HG03439 (cell line): ENCODE measurements around the gene FAM50B.

Experiments used
- ATAC-seq: cut with Tn5 transposase; IDR thresholded peaks from one replicate; pipeline ENCODE4 v1.9.1; 2021; ENCODE audit warnings: mild to moderate bottlenecking, moderate library complexity; ENCODE audit not compliant: unreplicated experiment

The FAM50B gene

GRCh38 chr6:3819161-3820110 is 29.7 kb upstream of the FAM50B start:
- no peak for ATAC-seq

DNA sequence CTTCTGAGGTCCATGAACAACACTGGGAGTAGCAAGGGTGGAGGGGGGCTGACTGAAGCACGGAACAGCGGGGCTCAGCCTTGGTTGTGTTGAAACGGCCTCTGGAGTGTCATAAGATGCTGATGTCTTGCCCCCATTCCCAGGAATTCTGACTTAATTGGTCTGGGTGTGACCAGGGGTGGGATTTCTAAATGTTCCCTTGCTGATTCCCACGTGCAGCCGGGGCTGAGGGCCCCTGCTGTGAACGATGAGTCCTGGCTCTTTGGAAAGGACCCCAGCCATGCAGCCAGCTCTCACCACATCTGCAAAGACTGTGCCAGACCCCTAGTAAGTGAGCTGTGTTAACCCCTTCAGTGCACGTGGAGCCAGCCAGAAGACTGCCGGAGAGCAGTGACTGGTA is 28.6 kb upstream of the FAM50B start:
- no peak for ATAC-seq

DNA sequence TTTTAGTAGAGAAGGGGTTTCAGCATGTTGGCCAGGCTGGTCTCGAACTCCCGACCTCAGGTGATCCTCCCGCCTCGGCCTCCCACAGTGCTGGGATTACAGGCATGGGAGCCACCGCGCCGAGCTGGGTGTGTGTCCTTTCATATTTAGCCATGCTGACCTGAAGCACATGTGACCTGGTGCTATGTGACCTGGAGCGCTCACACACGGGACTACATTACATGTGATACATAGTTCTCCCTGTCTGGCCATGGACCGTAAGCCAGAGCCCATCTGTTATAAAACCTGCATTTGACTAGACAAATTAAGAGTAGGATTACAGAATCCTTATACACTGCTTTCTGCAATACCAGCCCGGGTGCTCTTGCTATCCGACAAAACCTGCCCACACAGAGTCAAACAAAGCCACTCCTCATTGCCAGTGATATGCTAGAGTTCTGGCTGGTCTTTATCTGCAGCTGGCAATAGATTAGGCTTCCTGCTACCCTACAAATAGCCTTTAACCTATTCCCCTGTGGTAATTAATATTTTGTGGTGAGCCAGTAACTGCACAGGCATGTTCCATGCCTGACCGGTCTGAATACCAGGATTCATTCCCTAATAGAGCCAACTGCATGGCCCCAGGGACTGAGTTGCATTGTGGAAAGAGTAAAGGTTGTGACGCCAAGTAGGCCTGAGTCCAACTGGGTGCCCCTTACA is 26.3 kb upstream of the FAM50B start:
- ATAC-seq = no peak

DNA sequence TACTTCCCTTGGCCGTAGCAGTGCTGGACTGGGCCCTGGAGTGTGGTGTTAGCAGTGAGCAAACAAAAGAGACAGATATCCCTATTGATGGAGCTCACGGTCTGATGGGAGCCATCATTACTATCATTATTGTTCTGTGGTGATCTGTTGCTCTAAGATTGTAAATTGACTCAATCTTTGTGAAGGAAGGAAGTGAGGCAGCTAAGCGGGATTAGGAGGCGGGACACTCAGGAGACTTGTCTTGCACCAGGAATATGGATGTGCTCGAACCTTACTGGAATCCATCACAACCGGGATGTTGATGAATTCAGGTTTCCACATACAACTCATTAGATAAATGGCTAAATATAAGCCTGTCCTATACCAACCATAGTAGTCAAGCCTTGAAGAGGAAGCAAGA is 25.5 kb upstream of the FAM50B start:
- no peak for ATAC-seq

- ATAC-seq = no peak
Observed at GRCh38 chr6:3825331-3825831, 23.8 kb upstream of the FAM50B start.

DNA sequence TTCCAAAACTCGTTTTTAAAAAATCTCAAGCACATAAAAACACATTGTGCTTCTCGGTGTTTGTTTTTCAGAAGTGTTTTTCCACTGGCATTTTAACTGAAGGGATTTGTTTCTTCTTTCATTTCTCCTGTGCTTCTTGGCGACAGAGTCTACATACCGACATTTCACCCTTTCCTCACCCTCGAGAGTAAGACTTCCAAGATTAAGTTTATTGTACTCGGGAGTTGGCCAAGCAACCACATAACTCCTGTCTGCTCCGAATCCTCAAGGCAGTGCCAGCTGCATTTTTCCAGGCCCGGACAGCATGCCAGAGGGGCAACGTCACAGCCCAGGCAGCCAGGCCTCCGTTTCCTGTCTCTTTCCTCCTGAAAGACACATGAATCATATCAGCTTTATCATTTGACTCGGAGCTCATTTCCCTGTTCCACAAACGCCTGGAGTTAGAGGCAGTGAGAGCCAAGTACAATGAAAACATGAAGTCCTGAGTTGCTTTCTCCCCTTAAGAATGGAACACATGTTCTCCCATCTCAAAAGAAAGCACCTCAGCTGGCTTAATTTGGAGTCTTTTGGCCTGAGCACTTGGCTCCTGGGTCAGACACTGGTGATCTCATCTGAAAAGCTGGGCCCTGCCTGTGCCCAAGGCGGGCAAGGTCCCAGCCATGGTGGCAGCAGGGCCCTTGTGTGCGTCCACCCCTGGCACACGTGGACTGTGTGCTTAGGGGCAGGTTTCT is 23.2 kb upstream of the FAM50B start:
- ATAC-seq = no peak

DNA sequence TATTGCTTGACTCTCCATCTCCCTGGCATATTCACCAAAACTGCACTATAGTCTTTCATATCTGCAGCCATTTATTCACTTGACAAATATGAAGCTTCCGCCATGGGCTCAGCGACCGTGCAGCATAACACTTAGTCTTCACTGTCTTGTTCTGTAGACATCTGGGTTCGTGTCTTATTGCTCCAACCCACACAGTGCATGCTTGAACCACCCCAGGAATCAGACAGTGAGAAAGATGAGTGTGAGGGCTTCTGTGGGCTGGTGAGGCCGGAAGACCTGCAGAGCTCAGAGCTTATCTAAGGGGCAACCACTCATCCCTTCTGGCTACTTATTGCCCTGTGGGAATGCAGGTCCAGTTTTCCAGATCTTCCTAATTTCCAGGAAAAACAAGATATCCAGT is 19.9 kb upstream of the FAM50B start:
- ATAC-seq = no peak

- ATAC-seq = no peak
Observed at GRCh38 chr6:3830806-3831205, 18.4 kb upstream of the FAM50B start.

GRCh38 chr6:3831761-3832530 is 17.2 kb upstream of the FAM50B start:
- ATAC-seq = no peak

- ATAC-seq = no peak
Observed at GRCh38 chr6:3835055-3835731, 14.0 kb upstream of the FAM50B start.

- no peak for ATAC-seq
Observed at GRCh38 chr6:3835785-3836184, 13.4 kb upstream of the FAM50B start.

- no peak for ATAC-seq
Observed at GRCh38 chr6:3836566-3836965, 12.6 kb upstream of the FAM50B start.

DNA sequence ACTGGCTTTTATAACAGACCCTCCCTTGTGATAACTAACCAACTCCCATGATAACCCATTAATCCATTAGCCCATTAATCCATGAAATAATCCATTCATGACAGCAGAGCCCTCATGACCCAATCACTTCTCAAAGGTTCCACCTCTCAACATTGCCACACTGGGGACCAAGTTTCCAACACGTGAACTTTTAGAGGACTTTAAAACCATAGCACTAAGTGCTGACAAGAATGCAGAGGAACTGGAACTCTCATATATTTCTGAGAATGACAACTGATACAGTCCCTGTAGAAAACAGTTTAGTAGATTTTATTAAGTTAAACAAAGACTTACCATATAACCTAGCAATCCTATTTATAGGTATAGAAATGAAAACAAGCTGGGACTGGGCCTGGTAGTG is 11.4 kb upstream of the FAM50B start:
- no peak for ATAC-seq

GRCh38 chr6:3838992-3839867 is 9.9 kb upstream of the FAM50B start:
- ATAC-seq = no peak

- ATAC-seq = no peak
Observed at GRCh38 chr6:3841066-3841454, 8.1 kb upstream of the FAM50B start.

DNA sequence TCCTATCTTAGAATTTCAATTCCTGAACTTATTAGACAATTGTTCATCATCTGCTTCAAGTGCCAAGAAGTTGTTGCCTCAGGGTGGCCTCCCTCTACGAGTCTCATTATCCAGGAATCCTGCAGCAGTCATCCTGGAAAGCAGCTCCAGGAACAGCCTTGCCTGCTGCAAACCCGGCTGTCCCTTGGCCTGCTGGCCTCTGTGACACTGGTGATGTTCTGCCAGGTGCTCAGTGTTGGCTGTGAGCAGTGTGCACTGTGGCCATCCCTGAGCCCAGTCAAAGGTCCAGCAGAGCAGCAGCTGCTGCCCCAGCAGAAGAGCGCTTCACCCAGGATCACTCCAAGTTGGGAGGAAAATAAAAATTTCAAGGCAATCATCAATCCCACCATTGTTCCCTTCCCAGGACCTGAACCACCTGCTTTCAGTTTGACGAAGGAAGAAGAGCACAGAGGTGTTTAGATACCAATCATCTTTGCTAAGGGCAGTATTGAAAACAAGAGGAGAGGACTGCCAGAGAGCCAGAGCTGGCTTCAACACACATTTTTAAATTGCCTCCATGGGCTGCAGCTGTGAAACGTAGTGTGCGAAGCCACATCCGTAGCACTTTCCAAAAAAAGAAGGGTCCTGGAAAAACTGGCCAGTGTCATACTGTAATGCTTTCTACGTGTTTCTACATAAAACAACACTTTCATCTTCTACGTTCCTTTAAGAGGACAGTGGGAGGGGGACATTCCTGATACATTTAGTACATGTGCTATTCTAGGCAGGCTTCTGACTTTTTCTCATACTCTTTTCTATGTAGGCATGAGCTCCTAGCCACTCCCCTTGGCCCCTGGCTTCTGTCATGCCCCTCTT is 7.2 kb upstream of the FAM50B start:
- ATAC-seq = no peak

DNA sequence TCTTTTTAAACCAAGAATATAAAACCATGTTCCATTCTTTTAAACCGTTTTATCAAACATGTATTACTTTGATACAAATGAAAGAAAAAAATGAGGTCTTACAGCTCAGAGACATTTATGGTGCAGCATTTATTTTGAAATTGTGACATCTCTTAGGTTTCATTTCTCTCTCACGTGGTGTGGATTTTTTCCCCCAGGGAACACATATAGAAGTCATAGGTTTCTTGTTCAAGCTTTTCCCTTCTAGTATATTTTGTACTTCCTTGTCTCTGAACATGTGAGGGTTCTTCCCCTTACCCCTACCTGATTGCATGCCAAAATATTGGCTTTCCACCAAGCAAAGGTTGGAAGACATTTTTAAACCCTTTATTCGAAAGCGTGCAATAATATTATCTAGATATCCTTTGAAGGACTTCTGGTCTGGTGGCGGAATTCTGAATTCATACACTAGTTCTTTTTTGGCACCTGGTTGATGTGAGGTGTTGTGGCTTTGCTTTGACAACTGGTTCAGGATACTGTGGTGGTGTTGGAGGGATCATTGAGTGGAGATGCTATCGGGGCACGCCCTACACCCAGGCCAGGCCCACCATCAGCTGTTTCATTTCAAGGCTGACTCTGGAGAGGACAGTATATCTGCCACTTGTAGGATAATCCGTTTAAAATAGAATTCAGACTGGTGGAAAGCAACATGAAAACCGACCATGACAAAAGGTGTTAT is 5.6 kb upstream of the FAM50B start:
- ATAC-seq = no peak

GRCh38 chr6:3844097-3844463 is 5.1 kb upstream of the FAM50B start:
- no peak for ATAC-seq
